GM12874 (cell line): ENCODE data around the gene OST4.

Experiments used
- CTCF ChIP-seq: IDR thresholded peaks from 2 replicates; pipeline ENCODE4 v1.5.1; 2011; ENCODE audit warnings: low read depth, mild to moderate bottlenecking, control low read depth, low read length, moderate library complexity; ENCODE audit not compliant: insufficient read depth

The OST4 gene

DNA sequence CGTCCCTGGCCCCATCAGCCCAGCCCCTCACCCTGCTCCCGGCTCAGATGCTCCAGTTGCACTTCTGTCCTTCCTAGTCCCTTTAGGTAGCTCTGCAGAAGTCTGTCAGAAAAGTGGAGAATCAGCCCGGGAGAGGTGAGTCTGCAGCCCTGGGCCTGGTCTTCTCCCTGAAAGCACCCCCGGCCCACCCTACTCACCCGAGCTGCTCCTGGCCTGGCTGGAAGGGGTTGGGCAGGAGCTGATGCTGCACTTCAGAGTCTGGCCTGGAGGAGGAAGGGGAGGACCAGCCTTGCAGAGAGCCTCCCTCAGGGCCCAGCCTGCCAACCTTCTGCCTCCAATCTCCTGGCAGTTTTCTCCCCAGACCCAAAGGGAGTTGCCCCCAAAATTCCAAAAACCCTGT lies 30.9 kb upstream of the OST4 start:
- no peak for TF ChIP-seq CTCF

DNA sequence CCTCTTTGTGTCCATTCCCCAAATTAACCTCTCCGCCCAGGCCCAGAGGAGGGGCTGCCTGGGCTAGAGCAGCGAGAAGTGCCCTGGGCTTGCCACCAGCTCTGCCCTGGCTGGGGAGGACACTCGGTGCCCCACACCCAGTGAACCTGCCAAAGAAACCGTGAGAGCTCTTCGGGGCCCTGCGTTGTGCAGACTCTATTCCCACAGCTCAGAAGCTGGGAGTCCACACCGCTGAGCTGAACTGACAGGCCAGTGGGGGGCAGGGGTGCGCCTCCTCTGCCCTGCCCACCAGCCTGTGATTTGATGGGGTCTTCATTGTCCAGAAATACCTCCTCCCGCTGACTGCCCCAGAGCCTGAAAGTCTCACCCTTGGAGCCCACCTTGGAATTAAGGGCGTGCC lies 28.6 kb upstream of the OST4 start:
- no peak for TF ChIP-seq CTCF

DNA sequence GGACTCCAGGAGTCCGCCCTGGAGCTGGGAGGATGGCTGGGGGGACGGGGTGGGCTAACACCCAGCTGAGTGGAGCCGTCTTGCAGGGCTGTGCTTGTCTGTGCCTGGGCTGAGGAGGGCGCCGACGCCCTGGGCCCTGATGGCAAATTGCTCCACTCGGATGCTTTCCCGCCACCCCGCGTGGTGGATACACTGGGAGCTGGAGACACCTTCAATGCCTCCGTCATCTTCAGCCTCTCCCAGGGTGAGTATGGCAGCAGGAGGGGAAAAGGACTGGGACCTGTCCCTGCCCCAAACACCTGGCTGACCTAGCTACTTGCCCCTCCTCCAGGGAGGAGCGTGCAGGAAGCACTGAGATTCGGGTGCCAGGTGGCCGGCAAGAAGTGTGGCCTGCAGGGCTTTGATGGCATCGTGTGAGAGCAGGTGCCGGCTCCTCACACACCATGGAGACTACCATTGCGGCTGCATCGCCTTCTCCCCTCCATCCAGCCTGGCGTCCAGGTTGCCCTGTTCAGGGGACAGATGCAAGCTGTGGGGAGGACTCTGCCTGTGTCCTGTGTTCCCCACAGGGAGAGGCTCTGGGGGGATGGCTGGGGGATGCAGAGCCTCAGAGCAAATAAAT lies 28.0 kb upstream of the OST4 start:
- no peak for TF ChIP-seq CTCF

DNA sequence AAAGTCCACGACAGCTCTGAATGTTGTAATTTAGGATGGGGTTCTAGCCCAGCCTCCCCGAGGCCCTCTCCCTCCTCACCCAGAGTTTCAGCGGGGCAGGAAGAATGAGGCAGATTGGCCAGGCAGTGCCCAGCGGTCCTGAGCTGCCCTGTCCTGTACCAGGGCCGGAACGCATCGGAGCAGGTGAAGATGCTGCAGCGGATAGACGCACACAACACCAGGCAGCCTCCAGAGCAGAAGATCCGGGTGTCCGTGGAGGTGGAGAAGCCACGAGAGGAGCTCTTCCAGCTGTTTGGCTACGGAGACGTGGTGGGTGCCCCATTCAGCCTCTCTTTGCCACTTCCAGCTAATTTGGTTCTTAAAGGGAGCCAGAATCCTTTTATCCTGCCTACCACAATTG lies 25.9 kb upstream of the OST4 start:
- no peak for TF ChIP-seq CTCF

GRCh38 chr2:27096748-27097297 lies 25.4 kb upstream of the OST4 start:
- TF ChIP-seq CTCF = no peak

DNA sequence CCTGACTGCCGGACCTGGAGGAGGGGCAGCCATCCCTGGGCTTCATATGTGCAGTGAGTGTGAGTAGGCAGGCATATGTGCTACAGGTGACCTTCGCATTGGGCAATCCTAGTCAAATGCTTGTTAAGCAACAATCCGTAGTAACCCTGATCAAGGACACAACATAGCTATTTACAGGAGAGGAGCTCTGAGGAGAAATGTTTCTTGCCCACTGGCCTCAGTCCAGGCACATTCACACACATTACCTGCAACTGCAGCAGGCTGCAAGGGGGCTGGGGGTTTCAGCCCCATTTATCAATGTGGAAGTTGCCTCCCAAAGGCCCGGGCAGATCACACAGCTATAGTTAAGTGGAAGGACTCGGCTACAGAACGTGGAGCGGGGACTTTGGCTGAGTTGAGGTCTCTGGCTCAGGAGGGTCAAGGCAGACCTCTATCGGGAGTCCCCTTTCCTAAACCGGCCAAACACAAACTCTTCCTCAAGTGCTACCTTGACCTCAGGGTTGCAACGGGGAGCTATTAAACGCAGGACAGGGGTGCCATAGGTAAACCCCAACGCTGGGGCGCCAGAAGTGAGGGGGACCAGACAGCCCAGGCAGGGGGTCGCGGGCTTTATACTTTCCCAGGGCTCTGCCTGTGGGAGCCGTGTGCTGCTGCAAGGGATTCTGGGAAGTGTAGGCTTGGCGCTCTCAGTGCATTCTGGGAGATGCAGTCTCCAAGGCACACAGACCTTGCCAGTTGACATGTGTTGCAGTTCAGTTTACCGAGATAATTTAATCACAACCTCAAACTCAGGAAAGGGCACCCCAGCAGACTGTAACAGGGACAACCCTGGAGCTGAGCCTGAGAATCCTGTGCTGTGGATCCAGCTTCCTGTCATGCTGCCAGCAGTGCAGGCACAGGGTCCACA lies 24.5 kb upstream of the OST4 start:
- TF ChIP-seq CTCF = no peak

DNA sequence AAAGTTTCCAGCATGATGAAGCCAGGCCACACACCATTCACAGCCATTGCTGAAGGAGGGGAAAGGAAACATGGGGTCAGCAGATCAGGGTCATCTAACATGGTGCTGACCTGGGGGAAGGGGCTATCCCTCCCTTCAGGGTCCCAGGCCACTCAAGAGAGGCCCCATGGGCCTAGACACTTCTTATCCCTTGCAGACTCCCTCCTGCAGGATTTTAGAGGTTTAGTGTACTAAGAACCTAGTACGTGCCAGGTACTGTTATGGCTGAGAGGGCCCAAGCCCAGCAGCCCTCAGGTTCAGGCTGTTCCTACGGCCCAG lies 23.9 kb upstream of the OST4 start:
- no peak for TF ChIP-seq CTCF
